Measurements from ENCODE around the gene PCDH15.

The PCDH15 gene

DNA sequence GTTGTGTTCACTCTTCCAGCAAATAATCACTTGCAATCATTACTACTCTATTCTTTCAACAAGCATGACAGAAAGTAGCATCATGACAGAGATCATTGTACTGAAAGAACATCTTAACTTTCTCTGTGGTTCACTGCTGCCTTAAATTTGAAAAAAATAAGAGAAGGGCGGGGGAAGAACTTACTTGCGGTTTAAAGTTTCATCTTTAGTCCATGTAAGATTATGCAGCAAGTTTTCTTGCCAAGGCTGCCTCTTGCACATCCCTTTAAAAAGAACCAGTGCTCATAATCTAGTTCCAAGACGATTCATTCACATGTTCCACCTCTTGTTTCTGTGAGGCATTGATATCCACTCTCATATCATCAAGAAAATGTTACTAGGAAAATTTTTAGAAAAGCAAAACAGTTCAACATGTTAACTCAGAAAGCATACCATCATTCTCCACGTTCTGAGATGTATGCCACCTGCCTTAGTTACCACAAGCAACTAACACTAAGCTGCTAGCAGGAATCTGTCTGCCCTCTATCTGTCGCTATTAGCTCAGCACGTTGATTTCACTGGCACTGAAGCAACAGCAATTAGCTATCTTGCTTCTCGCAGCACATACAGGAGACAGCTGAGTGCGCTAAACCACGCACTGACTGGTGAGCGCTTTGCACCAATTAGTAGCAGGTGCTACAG is at the start of gene PCDH15:
TSS of gene PCDH15 (minus strand) at position 491 of the 681 bp plus-strand sequence. CDS start 136,969 bp downstream, outside the sequence.
- no peak for DNase-seq

DNA sequence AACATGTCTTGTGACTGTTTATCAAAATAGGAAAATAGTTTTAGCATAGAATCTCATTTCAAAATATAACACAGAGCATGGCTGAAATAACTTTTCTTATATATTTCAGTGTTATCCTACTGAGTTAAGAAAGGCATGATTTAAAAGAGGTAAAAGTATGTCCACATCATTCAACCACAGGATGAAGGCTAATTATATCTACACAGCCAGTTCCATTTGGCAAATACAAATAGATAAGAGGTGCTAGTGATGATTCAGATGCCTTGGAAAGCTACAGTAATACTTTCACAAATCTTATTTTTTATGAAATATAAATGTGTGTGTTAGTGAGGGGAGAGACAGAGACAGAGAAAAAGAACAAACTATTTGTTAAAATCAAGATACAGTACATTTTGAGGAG is 42.9 kb upstream of the PCDH15 start:
- DNase-seq, result no peak

DNA sequence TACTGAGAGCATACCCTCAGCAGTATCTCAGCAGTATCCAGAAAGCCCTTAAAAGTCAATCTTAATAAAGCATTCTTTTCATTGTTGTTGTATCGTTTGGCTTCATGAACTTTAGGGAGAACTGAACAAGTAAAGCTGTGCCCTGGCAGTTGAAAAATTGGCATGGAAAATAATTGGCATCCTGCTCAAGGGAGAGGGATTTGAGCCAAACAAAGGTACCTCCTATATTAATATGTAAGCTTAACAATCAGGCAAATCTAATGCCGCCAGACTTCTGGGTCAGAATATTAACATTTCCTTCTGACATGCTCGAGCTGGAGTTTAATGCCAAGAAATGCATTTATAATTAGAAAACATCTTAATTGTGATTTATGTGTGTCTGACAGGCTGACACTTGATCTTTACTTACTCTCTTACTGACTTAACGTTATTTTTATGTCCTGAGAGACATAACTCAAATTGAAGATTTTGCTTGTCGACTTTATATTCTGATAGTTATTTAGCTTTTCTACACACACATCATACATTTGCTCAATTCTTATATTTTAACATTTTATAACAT is 42.1 kb upstream of the PCDH15 start:
- no peak for DNase-seq

DNA sequence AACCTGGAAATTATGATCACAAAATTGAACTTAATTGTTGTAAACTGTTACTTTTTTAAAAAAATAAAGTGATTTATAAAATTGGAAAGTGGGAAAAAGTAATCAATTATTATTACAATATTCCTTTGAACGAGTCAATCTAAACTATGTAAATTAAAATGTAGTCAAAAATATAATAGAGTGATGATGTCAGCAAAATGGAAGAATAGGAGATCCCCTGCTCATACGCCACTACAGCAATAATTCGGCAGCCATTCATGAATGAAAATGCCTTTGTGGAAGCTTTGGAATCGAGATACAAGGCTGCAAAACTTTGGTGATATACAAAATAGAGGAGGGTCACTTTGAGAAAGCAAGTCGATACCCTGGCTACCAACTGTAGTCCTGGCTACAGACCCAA is 36.4 kb upstream of the PCDH15 start:
- DNase-seq, result no peak

GRCh38 chr10:54833029-54833428 is 32.0 kb upstream of the PCDH15 start:
- DNase-seq, result no peak

GRCh38 chr10:54826994-54827560 is 26.0 kb upstream of the PCDH15 start:
- no peak for DNase-seq

DNA sequence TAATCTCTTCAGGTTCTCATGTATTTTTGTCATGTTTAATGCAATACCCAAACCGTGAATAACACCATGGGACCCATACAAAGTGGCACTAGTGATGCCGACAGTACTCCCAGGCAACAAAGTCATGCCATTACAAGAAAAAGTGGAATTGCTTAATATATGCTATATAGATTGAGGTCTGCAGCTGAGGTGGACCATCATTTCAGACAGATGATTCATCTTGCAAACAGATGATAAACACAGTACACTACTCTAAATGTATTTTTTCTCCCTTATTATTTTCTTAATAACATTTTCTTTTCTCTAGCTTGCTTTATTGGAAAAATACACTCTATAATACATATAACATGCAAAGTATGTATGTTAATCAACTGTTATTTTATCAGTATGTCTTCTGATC is 14.6 kb upstream of the PCDH15 start:
- no peak for DNase-seq

GRCh38 chr10:54808186-54808935 is 7.3 kb upstream of the PCDH15 start:
- no peak for DNase-seq

- no peak for DNase-seq
Measured at GRCh38 chr10:54799506-54799905, 1.5 kb downstream of the PCDH15 start.

- DNase-seq, result no peak
Measured at GRCh38 chr10:54797636-54798321, 3.3 kb downstream of the PCDH15 start.

DNA sequence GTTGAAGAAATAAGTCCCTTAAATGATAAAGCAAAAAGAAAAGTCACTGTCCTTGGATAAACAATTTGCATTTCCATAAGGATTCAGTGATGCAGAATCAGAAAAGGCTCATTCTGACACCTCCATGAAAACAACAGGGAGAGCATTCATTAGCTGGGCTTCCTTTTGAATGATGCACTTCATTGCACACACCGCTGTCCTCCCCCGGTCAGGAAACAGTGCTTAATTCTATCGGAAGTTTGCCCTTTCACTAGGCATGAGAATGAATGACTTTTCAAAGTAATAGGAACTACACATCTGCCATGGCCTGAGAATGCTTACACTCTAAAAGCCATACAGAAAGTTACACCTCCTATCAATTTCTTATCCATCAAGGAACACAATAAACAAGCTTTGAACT is 4.2 kb downstream of the PCDH15 start:
- no peak for DNase-seq

DNA sequence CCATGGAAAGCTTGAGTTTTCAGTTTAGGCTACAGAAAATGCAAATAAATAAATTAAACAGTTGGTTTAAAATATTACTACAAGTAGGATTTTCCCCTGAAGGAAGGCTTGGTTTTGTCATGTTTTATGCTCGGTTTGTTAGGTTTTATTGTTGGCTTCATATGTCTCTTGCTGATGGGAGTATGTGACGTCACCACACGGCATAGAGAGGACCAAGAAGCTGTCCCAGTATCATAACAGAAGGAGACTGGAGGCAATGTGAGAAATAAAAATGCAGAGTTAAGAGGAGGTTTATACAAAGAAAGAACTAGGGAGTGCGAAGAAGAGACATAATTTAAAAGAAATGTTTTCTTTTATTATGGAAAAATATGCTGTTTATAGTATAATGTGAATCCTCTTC is 24.4 kb downstream of the PCDH15 start:
- DNase-seq, result no peak

- DNase-seq, result no peak
Measured at GRCh38 chr10:54772468-54773122, 28.4 kb downstream of the PCDH15 start.

GRCh38 chr10:54769051-54769450 is 32.0 kb downstream of the PCDH15 start:
- no peak for DNase-seq

DNA sequence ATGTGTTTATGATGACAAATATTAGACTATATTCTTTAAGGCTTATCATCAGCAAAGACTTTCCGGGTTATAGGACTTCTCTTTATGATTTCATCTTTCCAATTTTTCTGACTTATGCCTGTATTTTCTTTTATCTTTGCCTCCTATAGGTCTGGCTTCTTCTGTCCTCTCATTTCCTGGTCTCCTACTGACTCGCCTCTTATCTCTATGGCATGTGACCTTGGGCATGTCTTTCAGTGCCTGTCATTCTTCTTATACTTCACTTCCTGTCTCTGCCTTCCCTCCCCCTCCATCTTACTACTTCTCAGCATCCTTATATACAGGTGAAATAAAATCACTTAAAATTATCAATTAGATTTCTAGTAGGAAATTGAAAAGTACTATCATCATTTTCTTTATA is 42.2 kb downstream of the PCDH15 start:
- no peak for DNase-seq

GRCh38 chr10:54749623-54750022 is 51.4 kb downstream of the PCDH15 start:
- no peak for DNase-seq

- DNase-seq, result no peak
Measured at GRCh38 chr10:54745436-54745835, 55.6 kb downstream of the PCDH15 start.

DNA sequence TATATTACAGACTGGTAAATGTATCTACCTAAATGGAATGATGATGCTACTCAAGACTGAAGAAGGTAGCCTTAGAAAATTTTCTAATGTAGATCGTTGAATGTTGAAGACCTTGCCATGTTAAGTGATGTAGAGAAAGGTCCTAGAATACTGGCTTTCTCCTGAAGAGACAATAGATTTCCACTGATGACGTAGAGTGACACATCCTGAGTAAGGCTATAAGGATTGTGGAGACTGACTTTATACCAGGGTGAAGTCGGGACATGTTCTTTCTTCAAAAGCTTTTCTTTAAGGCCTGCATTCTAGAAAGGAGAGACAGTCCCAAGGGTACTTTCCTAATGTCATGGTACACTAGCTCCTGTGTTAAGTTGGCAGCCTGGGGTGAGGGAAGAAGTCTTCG is 58.6 kb downstream of the PCDH15 start:
- DNase-seq, result no peak

DNA sequence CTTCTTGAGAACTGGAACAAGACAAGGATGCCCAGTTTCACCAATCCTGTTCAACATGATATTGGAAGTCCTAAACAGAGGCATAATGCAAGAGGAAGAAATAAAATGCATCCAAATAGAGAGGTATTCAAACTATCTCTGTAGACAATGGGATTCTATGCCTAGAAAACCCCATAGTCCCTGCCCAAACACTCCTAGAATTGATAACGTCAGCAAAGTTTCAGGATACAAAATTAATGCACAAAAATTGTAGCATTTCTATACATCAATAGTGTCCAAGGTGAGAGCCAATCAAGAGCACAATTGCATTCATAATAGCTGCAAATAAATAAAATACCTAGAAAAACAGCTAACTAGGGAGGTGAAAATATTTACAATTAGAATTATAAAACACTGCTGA is 72.5 kb downstream of the PCDH15 start:
- DNase-seq, result no peak

DNA sequence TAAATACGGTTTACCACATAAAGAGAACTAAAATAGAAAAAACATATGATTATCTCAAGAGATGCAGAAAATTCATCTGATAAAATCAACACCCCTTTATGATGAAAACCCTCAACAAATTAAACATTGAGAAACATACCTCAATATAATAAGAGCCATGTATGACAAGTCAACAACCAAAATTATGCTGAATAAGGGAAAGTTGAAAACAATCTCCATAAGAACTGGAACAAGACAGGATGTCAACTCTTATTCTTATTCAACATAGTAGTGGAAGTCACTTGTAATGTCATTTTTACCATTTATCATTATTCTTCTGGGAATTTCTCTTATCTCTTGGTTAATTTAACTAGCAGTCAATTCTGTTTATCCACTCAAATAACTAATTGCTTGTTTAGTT is 79.0 kb downstream of the PCDH15 start:
- no peak for DNase-seq

DNA sequence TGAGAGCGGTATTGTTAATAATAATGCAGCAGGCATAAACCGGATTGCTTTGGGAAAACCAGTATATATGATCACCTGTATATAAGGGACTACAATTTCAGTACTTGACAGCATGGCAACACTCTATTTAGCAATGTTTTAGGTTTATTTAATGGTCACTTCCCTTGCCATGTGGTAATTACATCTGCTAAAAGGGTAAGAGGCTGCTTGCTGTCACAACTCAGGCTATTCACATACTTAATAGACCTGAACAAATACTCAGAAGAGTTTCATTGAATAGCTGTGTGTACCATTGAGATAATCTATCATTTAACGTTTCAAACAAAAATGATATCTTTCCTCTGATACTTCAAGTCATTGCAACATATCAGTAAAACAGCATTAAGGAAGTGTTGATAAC is 90.1 kb downstream of the PCDH15 start:
- no peak for DNase-seq

- DNase-seq, result no peak
Measured at GRCh38 chr10:54708591-54708990, 92.4 kb downstream of the PCDH15 start.

- DNase-seq, result no peak
Measured at GRCh38 chr10:54708021-54708420, 93.0 kb downstream of the PCDH15 start.
